HG03457 (cell line): ENCODE data around the gene ZNF618.

Experiments
- ATAC-seq: cut with Tn5 transposase; IDR thresholded peaks from one replicate; pipeline ENCODE4 v1.9.1; 2021; ENCODE audit warnings: moderate number of reproducible peaks; ENCODE audit not compliant: unreplicated experiment

ZNF618 gene

DNA sequence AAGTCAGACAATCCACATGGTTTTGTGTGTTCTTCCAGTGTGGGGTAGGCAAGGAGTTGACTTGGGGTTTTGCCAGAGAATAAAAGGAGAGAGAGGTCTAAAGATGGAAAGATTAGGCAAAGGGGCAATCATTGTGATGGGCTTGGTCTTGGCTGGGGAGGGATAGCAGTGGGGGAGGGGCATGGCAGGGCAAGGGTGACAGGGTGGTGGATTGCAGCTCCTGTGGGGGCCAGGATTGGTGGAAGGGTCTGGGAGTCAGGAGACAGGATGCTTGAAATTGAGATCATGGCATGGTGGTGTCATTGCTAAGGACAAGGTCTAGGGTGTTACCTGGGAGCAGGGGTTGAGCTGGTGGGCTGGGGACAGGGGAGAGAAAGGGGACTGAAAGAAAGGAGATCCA lies 57.6 kb downstream of the ZNF618 start:
- ATAC-seq = no peak

DNA sequence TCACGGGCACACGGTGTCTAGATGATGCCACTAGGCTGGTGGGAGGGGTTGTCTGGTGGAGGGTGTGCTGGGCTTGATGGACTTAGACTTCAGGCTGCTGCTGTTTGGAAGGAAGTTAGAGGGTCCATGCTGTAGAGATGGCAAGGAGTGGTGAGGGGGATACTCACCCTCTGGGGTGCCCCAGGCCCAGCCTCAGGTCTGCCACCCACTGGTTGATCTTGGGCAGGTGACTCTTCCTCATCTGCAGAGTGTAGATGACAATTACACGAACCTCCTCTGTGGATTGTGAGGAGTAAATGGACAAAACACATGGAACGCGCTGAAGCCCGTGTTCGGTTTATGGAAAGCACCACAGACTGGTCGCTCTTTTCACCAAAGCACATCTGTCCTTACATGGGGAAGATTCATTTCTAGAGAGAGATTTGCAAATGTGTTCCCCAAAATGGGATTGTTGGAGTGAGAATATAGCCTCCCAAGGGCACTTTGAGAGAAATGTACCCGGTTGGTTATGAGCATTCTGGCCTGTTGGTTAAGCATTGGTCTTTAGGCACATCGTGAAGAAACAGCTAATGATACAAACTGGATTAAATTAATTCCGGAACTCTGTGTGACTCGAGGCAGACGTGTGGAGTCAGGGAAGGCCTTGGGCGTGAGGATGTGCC lies 58.2 kb downstream of the ZNF618 start:
- ATAC-seq = no peak

DNA sequence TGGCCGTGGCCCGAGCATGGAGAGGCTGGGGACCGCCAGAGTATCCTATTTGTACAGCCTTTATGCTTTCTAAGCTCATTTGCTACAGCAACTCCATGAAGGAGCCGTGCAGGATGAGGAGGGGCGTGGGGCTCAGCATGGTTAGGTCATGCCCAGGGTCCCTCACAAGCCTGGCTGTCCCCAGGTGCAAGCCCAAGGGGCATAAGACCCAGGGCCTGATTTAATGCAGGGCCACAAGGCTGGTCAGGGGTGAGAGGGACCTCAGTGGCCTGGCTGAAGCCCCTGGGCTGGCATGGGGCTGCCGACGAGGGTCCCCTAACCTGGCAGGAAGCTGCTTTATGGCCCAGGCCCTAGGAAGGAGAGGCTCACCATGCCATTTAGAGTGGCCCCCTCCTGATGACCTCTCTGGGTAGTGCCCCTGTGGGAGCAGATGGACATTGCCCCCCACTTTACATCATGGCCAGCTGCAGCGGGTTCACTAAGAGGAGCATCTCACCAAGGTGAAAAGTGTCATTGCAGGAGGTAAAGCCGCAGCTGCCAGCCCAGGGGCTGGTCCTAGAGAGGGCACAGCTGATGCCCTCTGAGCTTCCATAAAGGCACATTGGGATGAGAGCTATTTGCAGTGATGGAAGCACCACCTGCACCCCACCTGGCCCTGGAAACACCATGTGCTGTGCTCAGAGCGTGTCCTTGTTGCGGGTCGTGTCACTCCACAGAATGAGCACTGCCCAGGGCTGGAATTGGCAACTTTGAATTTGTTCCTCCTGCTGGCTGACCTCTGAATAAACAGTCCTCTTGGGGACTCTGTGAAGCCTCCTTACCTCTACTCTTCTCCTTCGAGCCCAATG lies 58.9 kb downstream of the ZNF618 start:
- no peak for ATAC-seq

DNA sequence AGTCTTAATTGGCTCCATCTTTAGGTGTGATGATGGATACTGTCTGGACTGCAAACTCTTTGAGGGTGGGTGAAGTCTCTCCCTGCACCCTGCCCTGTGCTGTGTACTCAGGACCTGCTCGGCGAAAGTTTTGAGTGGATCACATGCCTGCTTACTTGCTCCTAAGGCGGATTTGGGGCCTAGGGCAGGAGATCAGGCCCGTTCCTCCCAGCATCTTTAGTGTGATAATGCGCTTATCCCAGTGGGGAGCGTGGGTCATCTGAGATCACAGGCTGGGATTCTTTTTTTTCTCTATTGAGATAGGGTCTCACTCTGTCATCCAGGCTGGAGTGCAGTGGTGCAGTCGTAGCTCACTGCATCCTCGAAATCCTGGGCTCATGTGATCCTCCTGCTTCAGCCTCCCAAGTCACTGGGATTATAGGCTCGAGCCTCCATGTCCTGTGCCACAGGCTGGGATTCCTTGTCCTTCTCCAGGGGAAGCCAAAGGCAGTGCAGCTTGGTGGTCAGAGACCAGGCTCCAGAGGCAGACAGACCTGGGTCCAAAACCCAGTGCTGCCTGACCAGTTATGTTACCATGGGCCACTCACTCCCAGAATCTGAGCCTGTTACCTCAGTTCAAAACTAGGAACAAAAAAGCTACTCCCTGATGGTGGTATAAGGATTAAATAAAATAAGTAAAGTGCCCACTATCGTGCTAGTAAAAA lies 59.7 kb downstream of the ZNF618 start:
- ATAC-seq = no peak

DNA sequence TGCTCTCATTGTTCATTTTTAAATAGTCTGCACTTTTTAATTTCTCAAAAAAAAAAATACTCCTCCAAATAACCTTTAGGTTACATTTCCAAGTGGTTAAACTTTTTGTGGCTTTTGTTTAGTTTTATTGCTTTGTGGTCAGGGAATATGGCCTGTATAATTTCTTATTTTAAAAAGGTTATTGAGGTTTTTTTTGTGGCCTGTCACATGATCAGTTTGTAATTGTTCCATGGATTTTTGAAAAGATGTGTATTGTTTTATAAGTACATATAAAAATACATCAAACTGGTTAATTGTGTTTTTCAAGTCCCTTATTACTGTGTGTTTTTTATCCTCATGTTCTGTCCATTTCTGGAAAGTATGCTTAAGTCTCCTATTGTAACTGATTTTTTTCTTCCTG lies 64.0 kb downstream of the ZNF618 start:
- ATAC-seq = no peak

DNA sequence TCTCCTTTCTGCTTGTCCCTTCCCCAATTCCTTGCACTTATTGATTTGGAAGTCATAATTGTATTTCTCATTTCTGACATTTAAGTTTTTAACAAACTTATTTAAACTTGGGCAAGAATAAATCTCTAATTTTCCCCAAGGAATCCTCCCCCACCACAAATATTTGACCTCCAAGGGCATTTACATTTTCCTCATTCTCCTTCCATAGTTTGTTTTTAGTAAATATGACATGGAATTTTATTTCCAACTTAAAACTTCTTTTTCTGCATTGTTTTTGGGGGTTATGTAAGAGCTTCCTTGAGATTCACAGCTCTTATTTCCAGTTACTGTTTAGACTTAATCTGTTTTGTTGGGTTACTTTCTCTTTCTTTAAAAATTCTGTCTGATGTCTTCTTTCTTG lies 64.9 kb downstream of the ZNF618 start:
- ATAC-seq = no peak

DNA sequence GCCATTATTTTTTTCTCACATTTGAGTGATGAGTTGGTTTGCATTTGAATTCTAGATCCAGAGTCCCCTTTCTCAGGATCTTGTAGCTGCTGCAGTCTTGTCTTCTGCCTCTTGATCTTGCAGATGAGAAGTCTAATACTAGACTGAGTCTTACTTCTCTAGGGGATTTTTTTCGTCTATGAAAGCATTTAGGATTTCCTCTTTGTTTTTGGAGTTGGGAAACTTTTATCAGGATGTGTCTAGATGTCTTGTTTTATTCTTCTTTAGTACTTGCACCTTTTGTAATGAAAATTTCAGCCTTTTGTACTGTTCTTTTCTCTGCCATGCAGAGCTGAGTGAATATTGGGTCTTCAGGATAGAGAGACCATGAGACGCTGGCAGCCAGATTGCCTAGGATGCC lies 65.4 kb downstream of the ZNF618 start:
- no peak for ATAC-seq

DNA sequence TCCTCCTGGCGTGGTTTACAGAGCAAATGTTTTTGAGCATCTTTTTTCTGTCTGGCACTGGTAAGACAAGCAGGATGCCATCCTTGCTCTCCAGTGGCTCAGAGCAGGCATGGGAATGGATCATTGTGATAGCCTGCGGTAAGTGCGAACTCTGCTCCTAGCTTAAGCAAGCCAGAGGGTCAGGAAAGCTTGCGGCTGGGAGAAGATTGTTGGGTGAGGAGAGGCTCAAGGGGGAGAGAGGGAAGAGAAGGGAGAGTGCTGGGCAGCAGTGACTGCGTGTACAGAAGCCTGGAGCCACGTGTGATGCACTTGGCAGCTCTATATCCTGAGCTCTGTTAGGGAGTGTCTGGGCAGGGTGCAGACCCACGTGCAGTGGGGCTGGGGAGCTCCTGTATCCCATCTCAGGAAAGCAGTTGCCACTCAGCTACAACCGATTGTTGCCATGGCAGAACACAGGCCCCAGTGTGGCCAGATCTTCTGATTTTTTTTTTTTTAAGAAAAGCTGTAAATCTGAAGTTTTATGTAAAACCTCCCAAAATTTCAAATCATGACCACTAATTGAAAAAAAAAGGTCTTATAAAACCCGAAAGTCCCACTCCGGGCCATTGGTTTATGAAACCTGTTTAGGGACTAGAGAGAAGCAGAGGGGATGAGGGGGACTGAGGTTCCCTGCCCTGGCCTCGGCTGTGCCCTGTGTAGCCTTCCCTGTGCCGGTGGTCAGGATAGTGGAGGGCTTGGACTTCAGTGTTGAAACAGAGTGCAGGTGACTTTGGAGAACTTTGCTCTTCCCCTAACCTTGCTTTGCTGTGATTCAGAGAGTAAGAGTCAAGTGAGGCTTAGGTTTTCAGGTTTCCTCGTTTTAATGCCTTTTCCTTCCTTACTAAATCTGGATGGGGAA lies 67.3 kb downstream of the ZNF618 start:
- ATAC-seq = no peak

DNA sequence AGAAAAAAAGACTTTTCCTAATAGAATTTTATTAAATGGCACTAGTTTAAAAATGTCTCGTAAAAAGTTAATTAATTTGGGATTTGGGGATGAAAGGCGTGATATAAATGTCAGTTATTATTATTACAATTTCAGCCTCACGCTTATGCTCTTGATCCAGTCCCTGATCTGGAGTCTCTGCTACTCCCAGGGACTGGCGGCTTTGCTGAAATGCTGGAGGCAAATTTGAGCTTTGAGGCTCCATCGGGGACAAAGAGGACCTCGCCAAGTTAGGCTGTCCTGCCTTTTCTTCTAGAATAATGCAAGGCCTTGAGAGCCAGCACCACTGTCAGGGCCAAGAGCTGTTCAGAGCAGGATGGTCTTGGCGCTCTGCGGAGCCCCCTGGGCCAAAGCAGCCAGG lies 69.7 kb downstream of the ZNF618 start:
- ATAC-seq = no peak

DNA sequence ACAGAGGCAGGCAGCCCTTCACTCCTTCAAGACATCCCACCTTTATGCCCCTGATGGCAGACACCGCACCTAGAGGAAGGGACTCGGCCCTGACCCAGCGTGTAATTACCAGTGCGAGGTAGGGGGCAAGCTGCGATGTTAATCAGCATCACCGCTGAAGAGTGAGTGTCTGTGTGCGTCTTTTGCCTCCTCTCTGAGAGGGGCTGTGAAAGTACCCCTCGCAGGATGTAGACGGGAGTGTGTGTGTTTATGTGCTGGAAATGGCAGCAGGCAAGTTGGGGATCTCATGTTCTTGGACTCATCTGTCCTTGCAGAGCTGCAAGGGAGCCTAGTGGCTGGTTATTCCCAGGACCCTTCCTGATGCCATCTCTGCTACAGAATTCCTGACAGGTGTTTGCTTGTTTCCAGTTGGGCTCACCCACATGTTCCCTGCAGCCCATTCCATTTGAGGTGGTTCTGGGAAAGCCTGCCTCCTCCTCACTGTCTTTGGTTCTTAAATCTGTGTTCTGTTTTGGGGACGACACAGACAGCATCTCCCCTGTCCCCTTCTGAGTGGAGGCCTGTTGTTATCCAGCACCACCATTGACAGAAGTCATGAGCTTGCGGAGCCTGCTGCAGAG lies 70.5 kb downstream of the ZNF618 start:
- ATAC-seq = no peak

DNA sequence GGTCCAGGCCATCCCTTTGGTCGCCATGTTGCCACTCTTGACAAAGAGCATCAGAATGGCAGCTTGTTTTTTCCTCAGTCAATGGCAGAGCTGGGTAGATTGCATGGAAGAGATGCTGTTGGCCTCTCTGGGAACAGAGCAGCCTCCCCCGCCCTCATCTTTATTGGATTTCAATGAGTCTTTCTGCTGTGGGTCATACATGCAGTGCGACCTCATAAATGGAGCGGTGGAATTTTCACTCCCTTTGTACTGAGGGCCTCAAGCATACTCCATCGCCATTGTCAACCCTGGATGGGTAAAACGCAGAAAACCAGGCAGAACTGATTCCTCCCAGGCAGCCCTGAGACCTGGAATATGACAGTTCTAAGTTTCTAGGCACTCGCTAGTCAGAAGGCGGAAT lies 71.8 kb downstream of the ZNF618 start:
- ATAC-seq = no peak

DNA sequence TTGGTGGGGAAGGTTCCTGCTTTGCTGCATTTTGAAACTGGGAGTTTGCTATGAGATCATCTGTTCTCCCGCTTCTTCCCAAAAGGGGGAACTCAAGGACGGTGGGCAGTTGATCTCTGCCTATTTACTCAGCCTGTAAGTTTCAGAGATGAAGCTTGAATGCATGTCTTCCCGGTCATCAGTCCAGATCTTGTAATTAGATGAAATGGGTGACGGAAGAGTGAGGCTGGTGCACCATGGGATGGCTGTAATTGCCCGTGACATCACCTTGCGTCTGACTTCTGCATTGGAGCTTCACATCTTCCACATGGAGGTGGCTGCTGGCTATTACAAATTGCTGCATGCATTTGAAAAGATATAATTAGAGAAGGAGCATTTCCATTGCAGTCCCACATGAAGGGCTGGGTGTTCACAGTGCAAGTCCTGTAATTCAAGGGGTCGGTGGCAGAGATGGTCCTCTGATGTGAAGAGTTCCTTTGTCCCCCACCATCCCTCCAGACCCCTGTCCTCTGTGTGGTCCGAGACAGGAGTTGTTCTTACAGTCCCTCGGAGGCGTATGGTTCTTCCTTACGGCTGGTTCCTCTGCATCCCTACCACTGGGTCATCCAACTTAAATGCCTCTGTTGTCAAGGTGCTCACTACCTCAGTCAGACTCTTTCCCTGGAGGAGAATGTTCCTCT lies 72.9 kb downstream of the ZNF618 start:
- no peak for ATAC-seq

DNA sequence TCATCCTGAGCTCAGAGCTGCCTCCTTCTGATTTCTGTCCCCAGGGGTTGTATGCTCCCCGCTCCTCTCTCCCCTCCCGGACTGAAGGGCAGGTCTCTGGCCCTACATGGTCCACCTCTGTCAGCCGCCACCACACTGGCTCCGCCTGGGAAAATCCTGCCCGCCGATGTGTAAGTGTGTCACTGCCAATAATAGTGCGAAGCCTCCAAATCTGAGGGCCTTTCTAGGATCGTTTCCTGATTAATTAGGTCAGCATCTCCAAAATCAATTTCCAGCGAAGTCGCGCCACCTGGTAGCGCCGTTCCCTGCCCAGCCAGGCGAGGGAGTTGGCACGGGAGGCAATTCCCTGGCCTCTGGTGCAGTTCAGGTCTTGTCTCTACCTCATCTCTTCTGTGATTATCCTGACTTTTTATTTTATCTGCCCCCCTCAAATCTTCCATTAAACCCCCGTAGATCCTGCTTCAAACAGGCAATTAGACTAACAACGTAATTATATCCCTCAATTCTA lies 73.5 kb downstream of the ZNF618 start:
- no peak for ATAC-seq

DNA sequence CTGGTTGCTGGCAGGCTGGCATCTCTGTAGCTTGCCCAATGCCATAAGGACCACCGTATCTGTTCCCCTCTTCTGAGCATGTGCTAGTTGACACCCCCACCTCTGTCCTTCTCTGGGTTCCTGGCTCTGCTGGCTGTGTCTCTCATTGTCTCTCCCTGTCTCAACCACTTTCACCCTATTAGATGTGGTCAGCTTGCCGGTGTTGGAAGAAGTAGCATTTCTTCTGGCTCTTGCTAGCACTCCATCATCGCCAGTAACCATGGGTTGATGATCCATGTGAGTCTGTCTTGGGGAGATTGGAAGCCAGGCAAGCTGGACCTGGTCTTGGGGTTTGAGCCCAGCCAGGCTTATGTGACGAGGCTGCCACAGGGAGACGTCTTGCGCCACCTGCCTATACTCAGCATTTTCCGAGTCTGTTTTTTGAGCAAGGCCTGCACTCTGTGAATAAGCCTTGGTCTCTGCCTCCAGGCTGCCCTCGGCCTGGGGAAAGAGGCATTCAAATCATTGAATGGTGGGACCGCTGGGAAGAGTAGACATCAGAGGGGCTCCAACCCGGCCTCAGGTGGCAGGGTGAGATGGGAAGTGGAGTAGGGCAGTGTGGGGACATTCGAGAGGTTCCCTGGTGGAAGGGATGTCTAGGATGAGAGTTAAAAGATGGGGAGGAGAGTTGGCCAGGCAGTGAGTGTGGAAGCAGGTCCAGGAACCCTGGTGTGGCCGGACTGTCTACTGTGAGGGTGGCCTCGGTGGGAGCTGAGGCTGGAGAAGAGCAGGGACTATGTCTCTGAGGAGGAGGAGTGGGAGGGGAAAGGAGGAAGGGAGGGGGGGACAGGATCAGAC lies 74.3 kb downstream of the ZNF618 start:
- no peak for ATAC-seq

DNA sequence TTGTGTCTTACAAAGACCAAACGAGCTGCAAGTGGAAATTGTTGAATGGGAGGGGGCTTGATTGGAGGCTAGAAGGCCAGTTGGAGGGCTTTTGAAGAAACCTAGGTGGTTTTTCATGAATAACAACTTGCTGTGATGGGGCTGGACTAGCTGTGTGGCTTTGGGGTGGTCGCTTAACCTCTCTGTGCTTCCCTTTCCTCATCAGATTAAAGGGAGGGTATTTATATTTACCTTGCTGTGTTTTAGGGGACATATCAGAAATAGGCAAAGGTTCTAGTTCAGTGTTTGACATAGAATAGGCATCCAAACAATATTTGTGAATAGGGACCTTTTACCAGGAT lies 74.9 kb downstream of the ZNF618 start:
- ATAC-seq = no peak

DNA sequence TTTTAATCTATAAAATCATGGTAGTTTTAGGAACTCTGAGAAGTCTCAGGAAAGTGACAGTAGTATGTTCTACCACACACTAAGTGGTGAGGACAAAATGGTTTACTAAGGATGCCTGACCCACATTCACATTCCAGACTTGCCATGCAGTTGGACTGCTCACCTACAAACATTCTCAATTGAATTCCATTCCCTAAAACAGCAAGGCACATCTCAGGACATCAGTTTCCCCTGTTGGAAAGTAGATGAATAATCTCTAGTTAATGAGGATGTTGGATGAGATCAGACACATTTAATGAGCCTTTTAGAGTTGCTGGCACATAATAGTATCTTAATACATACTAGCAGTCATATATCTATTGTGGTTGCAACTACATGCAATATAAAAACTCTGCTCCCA lies 76.6 kb downstream of the ZNF618 start:
- ATAC-seq = no peak

DNA sequence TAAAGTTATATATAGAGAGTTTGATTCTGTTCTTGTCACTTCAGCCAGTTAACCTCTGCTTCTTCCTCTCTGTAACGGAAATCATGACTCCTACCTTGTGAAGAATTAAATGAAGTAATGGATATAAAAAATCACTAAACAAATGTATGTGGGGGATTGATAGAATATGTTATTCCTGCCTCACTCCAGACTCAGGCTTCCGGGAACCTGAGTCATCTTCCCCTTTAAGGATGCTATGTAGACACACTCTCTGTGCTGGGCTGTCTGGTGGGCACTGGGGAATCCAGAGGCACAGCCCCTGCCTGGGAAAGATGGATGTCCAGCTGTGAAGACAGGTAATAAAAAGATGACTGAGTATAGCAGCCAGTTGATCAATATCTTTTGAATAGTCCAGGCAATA lies 77.4 kb downstream of the ZNF618 start:
- no peak for ATAC-seq

DNA sequence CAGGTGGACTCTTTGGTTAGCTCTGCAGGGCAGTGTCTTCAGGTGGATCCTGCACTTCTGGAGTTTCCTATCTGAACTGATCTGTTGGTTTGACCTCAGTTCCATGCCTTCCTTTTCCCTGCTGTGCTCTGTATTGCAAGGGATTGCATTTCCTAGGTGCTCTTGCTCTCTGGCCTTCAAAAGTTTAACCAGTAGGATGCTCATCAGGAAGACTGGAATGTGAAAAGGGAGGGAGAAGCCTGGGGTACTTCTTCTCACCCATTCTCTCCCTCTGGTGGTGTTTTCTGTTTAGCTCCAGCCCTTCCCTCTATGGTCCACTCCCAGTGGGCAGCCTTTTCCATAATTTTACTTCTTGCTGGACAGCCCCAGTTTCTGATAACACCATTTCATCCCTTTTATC lies 78.5 kb downstream of the ZNF618 start:
- ATAC-seq = no peak
